Measurements from ENCODE around the gene UMODL1. TPM values are rescaled to one million over a fixed set of nuclear protein-coding genes. Genes with fewer than 3 reads are reported as not detected.
A peak's percentile ranks its signal among the peaks of the same experiment; 100 is the strongest.

The UMODL1 gene
- total RNA-seq, 1 experiment from 2014 or later: 0.20 TPM

DNA sequence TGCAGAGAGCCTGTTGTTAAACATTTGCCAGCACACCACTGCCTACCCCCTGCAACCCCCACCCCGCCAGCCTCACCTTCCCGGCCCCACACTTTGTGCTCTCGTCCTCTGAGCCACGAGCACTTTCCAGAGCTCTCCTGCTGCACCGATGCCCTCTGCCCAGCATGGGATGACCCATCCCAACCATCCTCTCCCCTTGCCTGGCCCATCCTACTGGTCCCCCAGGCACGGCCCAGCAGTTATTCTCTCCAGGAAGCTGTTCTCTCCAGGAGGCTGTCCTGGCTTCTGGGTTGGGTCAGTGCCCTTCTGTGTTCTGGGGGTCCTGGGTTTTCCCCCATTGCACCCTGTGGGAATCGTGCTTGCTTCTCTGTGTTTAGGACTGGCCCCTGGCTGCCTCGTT, 87.7 kb downstream of the UMODL1 start:
- ChIA-PET CTCF (no interaction called here), POLR2A (no interaction called here)
- Mint-ChIP-seq H3K4me3 (ENCODE audit: unreplicated experiment) (no peak overlapping the region), H3K27me3 (ENCODE audit: insufficient read depth, unreplicated experiment) (no peaks in the 10 kb centered on the region), H3K4me1 (ENCODE audit: low read depth, unreplicated experiment) (no peaks in the 10 kb centered on the region), H3K27ac (ENCODE audit: unreplicated experiment) (no peak overlapping the region), H3K36me3 (ENCODE audit: insufficient read depth, unreplicated experiment) (no peaks in the 10 kb centered on the region), H3K9me3 (ENCODE audit: unreplicated experiment) (no peaks in the 10 kb centered on the region)
- TF ChIP-seq, protein P1, sequence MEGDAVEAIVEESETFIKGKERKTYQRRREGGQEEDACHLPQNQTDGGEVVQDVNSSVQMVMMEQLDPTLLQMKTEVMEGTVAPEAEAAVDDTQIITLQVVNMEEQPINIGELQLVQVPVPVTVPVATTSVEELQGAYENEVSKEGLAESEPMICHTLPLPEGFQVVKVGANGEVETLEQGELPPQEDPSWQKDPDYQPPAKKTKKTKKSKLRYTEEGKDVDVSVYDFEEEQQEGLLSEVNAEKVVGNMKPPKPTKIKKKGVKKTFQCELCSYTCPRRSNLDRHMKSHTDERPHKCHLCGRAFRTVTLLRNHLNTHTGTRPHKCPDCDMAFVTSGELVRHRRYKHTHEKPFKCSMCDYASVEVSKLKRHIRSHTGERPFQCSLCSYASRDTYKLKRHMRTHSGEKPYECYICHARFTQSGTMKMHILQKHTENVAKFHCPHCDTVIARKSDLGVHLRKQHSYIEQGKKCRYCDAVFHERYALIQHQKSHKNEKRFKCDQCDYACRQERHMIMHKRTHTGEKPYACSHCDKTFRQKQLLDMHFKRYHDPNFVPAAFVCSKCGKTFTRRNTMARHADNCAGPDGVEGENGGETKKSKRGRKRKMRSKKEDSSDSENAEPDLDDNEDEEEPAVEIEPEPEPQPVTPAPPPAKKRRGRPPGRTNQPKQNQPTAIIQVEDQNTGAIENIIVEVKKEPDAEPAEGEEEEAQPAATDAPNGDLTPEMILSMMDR (IDR thresholded peaks at IDR 0.05; ENCODE audit: insufficient read depth in 1 of 2, low read depth in 1 of 2, low read length in 1 of 2, severe bottlenecking in 1 of 2, unreplicated experiment in 1 of 2): no peak
- H3K9me3 ChIP-seq: no peaks in the 10 kb centered on the region
- intact Hi-C loops (cut with micrococcal nuclease; ENCODE audit: unreplicated experiment): no loop called here
- DNase-seq: no peak
- H3K36me3 ChIP-seq (ENCODE audit: control insufficient read depth, insufficient read depth, low read length): no peaks in the 10 kb centered on the region
- no TSS peak for BruUV-seq (replicated peaks)
- H3K27me3 ChIP-seq (replicated peaks; ENCODE audit: control insufficient read depth, insufficient read depth, low read length): no peaks in the 10 kb centered on the region
- H3K4me3 ChIP-seq (ENCODE audit: low read depth, low read length): no peak overlapping the region
- H3K4me1 ChIP-seq: no peaks in the 10 kb centered on the region

DNA sequence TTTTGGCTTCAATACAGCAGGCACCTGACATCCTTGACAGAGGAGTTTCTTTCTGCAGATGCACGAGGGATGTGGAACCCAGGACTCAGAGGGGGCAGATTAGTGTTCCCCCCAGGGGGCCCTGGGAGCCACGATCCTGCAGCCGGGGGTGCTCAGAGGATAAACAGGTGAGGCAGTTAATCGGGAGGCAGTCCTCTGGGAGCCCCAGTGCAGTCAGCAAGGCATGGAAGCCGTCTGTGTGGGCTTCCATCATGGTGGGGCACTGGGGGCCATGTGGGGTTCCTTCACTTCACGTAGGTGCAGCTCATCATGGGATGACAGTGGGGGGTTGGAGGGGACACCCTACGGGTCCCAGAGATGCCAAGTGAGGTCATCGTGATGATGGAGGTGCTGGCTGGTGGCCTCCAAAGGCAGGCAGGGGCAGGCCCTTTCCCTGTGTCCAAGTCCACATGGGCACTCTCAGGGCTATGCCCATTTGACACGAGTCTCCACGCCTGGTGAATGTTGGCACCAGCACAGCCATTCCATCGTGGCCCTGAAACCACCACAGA, 88.5 kb downstream of the UMODL1 start:
- Mint-ChIP-seq H3K36me3 (ENCODE audit: insufficient read depth, unreplicated experiment) (no peaks in the 10 kb centered on the region), H3K27me3 (ENCODE audit: insufficient read depth, unreplicated experiment) (no peaks in the 10 kb centered on the region), H3K4me3 (ENCODE audit: unreplicated experiment) (no peak overlapping the region), H3K27ac (ENCODE audit: unreplicated experiment) (no peak overlapping the region), H3K9me3 (ENCODE audit: unreplicated experiment) (no peaks in the 10 kb centered on the region), H3K4me1 (ENCODE audit: low read depth, unreplicated experiment) (no peaks in the 10 kb centered on the region)
- intact Hi-C loops (cut with micrococcal nuclease; ENCODE audit: unreplicated experiment): no loop called here
- Histone ChIP-seq H3K4me3 (ENCODE audit: low read depth, low read length) (no peak overlapping the region), H3K36me3 (ENCODE audit: control insufficient read depth, insufficient read depth, low read length) (no peaks in the 10 kb centered on the region), H3K4me1 (no peaks in the 10 kb centered on the region), H3K27me3 (replicated peaks; ENCODE audit: control insufficient read depth, insufficient read depth, low read length) (no peaks in the 10 kb centered on the region), H3K9me3 (no peaks in the 10 kb centered on the region)
- TF ChIP-seq, protein P1 (IDR thresholded peaks at IDR 0.05; ENCODE audit: insufficient read depth in 1 of 2, low read depth in 1 of 2, low read length in 1 of 2, severe bottlenecking in 1 of 2, unreplicated experiment in 1 of 2): no peak
- DNase-seq: peak in 1 of 2 experiments; percentile 19
- no TSS peak for BruUV-seq (replicated peaks)
- ChIA-PET CTCF (no interaction called here), POLR2A (no interaction called here)

DNA sequence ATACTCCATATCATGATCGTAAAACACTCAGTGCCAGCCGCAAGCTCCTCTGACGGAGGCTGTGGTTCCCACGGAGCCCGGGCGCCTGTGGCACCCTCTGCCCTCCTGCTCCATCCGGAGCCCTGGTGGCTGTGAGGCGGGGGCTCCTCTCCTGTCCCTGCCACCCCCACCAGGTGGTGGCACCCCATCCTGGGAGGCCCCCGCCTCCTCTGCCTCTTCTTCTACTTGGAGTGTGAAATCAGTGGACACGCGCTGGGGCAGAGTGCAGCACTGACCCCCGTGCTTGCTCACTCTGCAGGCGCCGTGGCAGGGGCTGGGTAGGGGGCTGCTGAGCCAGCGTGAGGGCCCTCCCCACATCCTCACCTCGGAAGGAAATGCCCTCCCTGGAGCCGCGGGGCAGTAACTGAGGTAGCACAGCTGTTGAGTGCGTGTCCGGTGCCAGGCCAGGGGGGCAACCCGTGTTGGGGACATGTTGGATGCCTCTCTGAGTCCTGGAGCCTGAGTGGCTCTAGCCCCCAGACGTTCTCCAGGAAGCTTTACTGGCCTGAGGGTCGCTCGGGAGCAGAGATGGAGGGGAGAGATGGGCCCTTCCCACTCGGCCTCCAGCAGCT, 89.1 kb downstream of the UMODL1 start:
- Histone ChIP-seq H3K27me3 (replicated peaks; ENCODE audit: control insufficient read depth, insufficient read depth, low read length) (no peaks in the 10 kb centered on the region), H3K36me3 (ENCODE audit: control insufficient read depth, insufficient read depth, low read length) (no peaks in the 10 kb centered on the region), H3K4me1 (no peaks in the 10 kb centered on the region), H3K9me3 (no peaks in the 10 kb centered on the region), H3K4me3 (ENCODE audit: low read depth, low read length) (no peak overlapping the region)
- H3K27ac Mint-ChIP-seq (ENCODE audit: unreplicated experiment): no peak overlapping the region
- intact Hi-C loops (cut with micrococcal nuclease; ENCODE audit: unreplicated experiment): no loop called here
- no peak overlapping the region for H3K4me3 Mint-ChIP-seq (ENCODE audit: unreplicated experiment)
- peak in 1 of 2 experiments; percentile 21 for DNase-seq
- no peaks in the 10 kb centered on the region for H3K9me3 Mint-ChIP-seq (ENCODE audit: unreplicated experiment)
- ChIA-PET POLR2A (no interaction called here), CTCF (no interaction called here)
- no TSS peak for BruUV-seq (replicated peaks)
- H3K36me3 Mint-ChIP-seq (ENCODE audit: insufficient read depth, unreplicated experiment): no peaks in the 10 kb centered on the region
- TF ChIP-seq, protein P1 (IDR thresholded peaks at IDR 0.05; ENCODE audit: insufficient read depth in 1 of 2, low read depth in 1 of 2, low read length in 1 of 2, severe bottlenecking in 1 of 2, unreplicated experiment in 1 of 2): no peak
- H3K4me1 Mint-ChIP-seq (ENCODE audit: low read depth, unreplicated experiment): no peaks in the 10 kb centered on the region
- H3K27me3 Mint-ChIP-seq (ENCODE audit: insufficient read depth, unreplicated experiment): no peaks in the 10 kb centered on the region
